Nephron progenitor cell (in vitro differentiated cells): ENCODE results near the gene HJV.
A peak's percentile ranks its signal among the peaks of the same experiment; 100 is the strongest.
"Not testable (repeated sequence)": the region's sequence is repeated elsewhere in the genome, so short reads cannot be mapped to it uniquely, and the experiment has no call there.

Experiments
- DNase-seq: peaks from one replicate; pipeline ENCODE4 v3.0.0; 2021
- H3K27ac Mint-ChIP-seq: 2 replicates; pipeline ENCODE4 v1.8.0; 2021; ENCODE audit warnings: mild to moderate bottlenecking, moderate library complexity, mixed read lengths
- H3K27me3 Mint-ChIP-seq: 2 replicates; pipeline ENCODE4 v1.8.0; 2021; ENCODE audit warnings: mild to moderate bottlenecking, low read depth, mixed read lengths; ENCODE audit not compliant: poor library complexity
- H3K36me3 Mint-ChIP-seq: 2 replicates; pipeline ENCODE4 v1.8.0; 2021; ENCODE audit warnings: low read depth, mixed read lengths
- H3K4me1 Mint-ChIP-seq: 2 replicates; pipeline ENCODE4 v1.8.0; 2021; ENCODE audit warnings: mixed read lengths
- H3K4me3 Mint-ChIP-seq: 2 replicates; pipeline ENCODE4 v1.8.0; 2021; ENCODE audit warnings: mild to moderate bottlenecking, moderate library complexity, mixed read lengths
- H3K9me3 Mint-ChIP-seq: 2 replicates; pipeline ENCODE4 v1.8.0; 2021; ENCODE audit warnings: mild to moderate bottlenecking, moderate library complexity, mixed read lengths
- CTCF ChIP-seq: fragments of 200-600 bp; sonication (generic); IDR thresholded peaks from 2 replicates; pipeline ENCODE4 v1.5.0; 2021; ENCODE audit warnings: antibody characterized with exemption

Gene HJV

GRCh38 chr1:146032631-146033219, 11.2 kb upstream of the HJV start:
- no peaks in the 10 kb centered on the region for H3K36me3 Mint-ChIP-seq
- TF ChIP-seq CTCF: peak; percentile 39
- H3K9me3 Mint-ChIP-seq: peaks cover 12% of the 10 kb centered on the region
- H3K4me3 Mint-ChIP-seq: no peak overlapping the region
- H3K27me3 Mint-ChIP-seq: peaks cover 10% of the 10 kb centered on the region
- H3K4me1 Mint-ChIP-seq: peaks cover 9% of the 10 kb centered on the region
- no peak for DNase-seq
- no peak overlapping the region for H3K27ac Mint-ChIP-seq

GRCh38 chr1:146031476-146031875, 9.9 kb upstream of the HJV start:
- no peak overlapping the region for H3K27ac Mint-ChIP-seq
- DNase-seq: no peak
- H3K4me3 Mint-ChIP-seq: no peak overlapping the region
- TF ChIP-seq CTCF: no peak
- H3K36me3 Mint-ChIP-seq: no peaks in the 10 kb centered on the region
- H3K9me3 Mint-ChIP-seq: peaks cover 8% of the 10 kb centered on the region
- H3K27me3 Mint-ChIP-seq: peaks cover 6% of the 10 kb centered on the region
- peaks cover 9% of the 10 kb centered on the region for H3K4me1 Mint-ChIP-seq

GRCh38 chr1:146029117-146029516, 7.6 kb upstream of the HJV start:
- no peak for DNase-seq
- Mint-ChIP-seq H3K4me3 (no peak overlapping the region), H3K36me3 (no peaks in the 10 kb centered on the region), H3K9me3 (peaks cover 8% of the 10 kb centered on the region), H3K27ac (no peak overlapping the region), H3K4me1 (peaks cover 4% of the 10 kb centered on the region), H3K27me3 (peaks cover 7% of the 10 kb centered on the region)
- TF ChIP-seq CTCF: no peak

GRCh38 chr1:146026650-146027049, 5.1 kb upstream of the HJV start:
- H3K4me1 Mint-ChIP-seq, H3K36me3 Mint-ChIP-seq, H3K9me3 Mint-ChIP-seq, H3K4me3 Mint-ChIP-seq, DNase-seq, H3K27ac Mint-ChIP-seq: not testable (repeated sequence)
- H3K27me3 Mint-ChIP-seq: peaks cover 30% of the 10 kb centered on the region

- not testable (repeated sequence) for H3K9me3 Mint-ChIP-seq, H3K4me3 Mint-ChIP-seq, DNase-seq, H3K4me1 Mint-ChIP-seq, H3K36me3 Mint-ChIP-seq
- peak overlapping the region; percentile 15 for H3K27ac Mint-ChIP-seq
- peaks cover 34% of the 10 kb centered on the region for H3K27me3 Mint-ChIP-seq
Observed at GRCh38 chr1:146025787-146026495, 4.4 kb upstream of the HJV start.

- no peaks in the 10 kb centered on the region for H3K36me3 Mint-ChIP-seq
- no peak for DNase-seq
- H3K27me3 Mint-ChIP-seq: peaks cover 67% of the 10 kb centered on the region
- no peak overlapping the region for H3K27ac Mint-ChIP-seq
- no peak overlapping the region for H3K4me3 Mint-ChIP-seq
- peaks cover 4% of the 10 kb centered on the region for H3K9me3 Mint-ChIP-seq
- peaks cover 19% of the 10 kb centered on the region for H3K4me1 Mint-ChIP-seq
- TF ChIP-seq CTCF: no peak
Observed at GRCh38 chr1:146022403-146023127, 1.0 kb upstream of the HJV start.
